WTC11 (cell line): Measurements from ENCODE around the gene KHDC4.

Experiments
- IRF2 ChIP-seq: sonication (generic); formaldehyde crosslinking; IDR thresholded peaks from 2 replicates; pipeline ENCODE4 v1.8.0; 2022; ENCODE audit warnings: low read depth, missing genetic modification reagents, borderline replicate concordance
- NR3C1 ChIP-seq: sonication (generic); formaldehyde crosslinking; conservative IDR thresholded peaks from 2 replicates; pipeline ENCODE4 v1.8.1; 2023; ENCODE audit warnings: low read depth, mild to moderate bottlenecking, missing genetic modification reagents
- SMAD4 ChIP-seq: sonication (generic); formaldehyde crosslinking; IDR thresholded peaks from 2 replicates; pipeline ENCODE4 v1.8.0; 2022; ENCODE audit warnings: mild to moderate bottlenecking, missing genetic modification reagents
- ZNF263 ChIP-seq: sonication (generic); formaldehyde crosslinking; IDR thresholded peaks from 2 replicates; pipeline ENCODE4 v1.8.1; 2022; ENCODE audit warnings: low read depth, mild to moderate bottlenecking, moderate library complexity, missing genetic modification reagents
- TF ChIP-seq, protein P1 (sequence below): fragments of 200-600 bp; IDR thresholded peaks from 2 replicates; pipeline ENCODE4 v1.8.0; 2022; ENCODE audit warnings: antibody characterized with exemption
- TF ChIP-seq, protein P2 (sequence below): sonication (generic); formaldehyde crosslinking; conservative IDR thresholded peaks from 2 replicates; pipeline ENCODE4 v1.8.1; 2022; ENCODE audit warnings: mild to moderate bottlenecking, missing genetic modification reagents
- TF ChIP-seq, protein P3 (sequence below): sonication (generic); formaldehyde crosslinking; IDR thresholded peaks from 2 replicates; pipeline ENCODE4 v1.8.1; 2022; ENCODE audit warnings: low read depth, missing genetic modification reagents, borderline replicate concordance

DNA sequence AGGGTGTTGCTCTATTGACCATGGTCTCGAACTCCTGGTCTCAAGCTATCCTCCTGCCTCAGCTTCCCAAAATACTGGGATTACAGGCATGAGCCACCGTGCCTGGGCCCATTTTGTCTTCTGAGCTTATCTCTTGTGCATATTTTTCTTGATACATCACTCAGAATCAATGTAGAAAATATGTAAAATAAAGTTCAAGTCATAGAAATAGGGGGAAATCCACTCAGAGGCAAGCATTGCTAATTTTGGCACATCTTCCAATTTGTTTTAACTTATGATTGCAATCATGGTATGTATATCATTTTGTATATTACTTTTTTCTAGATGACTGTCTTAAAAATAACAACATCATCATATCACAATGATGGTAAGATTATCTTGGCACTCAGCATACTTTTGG is 44.6 kb downstream of the KHDC4 start:
- TF ChIP-seq NR3C1 (CRISPR knock-in tag) (no peak), ZNF263 (CRISPR knock-in tag) (no peak), IRF2 (CRISPR knock-in tag) (no peak), SMAD4 (CRISPR knock-in tag) (no peak)
- TF ChIP-seq, protein P1, sequence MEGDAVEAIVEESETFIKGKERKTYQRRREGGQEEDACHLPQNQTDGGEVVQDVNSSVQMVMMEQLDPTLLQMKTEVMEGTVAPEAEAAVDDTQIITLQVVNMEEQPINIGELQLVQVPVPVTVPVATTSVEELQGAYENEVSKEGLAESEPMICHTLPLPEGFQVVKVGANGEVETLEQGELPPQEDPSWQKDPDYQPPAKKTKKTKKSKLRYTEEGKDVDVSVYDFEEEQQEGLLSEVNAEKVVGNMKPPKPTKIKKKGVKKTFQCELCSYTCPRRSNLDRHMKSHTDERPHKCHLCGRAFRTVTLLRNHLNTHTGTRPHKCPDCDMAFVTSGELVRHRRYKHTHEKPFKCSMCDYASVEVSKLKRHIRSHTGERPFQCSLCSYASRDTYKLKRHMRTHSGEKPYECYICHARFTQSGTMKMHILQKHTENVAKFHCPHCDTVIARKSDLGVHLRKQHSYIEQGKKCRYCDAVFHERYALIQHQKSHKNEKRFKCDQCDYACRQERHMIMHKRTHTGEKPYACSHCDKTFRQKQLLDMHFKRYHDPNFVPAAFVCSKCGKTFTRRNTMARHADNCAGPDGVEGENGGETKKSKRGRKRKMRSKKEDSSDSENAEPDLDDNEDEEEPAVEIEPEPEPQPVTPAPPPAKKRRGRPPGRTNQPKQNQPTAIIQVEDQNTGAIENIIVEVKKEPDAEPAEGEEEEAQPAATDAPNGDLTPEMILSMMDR, result no peak
- TF ChIP-seq, protein P2, sequence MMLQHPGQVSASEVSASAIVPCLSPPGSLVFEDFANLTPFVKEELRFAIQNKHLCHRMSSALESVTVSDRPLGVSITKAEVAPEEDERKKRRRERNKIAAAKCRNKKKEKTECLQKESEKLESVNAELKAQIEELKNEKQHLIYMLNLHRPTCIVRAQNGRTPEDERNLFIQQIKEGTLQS (CRISPR knock-in tag), result no peak
- TF ChIP-seq, protein P3, sequence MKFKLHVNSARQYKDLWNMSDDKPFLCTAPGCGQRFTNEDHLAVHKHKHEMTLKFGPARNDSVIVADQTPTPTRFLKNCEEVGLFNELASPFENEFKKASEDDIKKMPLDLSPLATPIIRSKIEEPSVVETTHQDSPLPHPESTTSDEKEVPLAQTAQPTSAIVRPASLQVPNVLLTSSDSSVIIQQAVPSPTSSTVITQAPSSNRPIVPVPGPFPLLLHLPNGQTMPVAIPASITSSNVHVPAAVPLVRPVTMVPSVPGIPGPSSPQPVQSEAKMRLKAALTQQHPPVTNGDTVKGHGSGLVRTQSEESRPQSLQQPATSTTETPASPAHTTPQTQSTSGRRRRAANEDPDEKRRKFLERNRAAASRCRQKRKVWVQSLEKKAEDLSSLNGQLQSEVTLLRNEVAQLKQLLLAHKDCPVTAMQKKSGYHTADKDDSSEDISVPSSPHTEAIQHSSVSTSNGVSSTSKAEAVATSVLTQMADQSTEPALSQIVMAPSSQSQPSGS, result no peak
